GM19324 (cell line): ENCODE measurements around the gene ARL5C.

Experiments
- ATAC-seq: cut with Tn5 transposase; IDR thresholded peaks from one replicate; pipeline ENCODE4 v1.9.1; 2021; ENCODE audit warnings: mild to moderate bottlenecking, moderate library complexity; ENCODE audit not compliant: unreplicated experiment, low FRiP score

The ARL5C gene

GRCh38 chr17:39194985-39195524 lies 29.1 kb upstream of the ARL5C start:
- ATAC-seq = no peak

DNA sequence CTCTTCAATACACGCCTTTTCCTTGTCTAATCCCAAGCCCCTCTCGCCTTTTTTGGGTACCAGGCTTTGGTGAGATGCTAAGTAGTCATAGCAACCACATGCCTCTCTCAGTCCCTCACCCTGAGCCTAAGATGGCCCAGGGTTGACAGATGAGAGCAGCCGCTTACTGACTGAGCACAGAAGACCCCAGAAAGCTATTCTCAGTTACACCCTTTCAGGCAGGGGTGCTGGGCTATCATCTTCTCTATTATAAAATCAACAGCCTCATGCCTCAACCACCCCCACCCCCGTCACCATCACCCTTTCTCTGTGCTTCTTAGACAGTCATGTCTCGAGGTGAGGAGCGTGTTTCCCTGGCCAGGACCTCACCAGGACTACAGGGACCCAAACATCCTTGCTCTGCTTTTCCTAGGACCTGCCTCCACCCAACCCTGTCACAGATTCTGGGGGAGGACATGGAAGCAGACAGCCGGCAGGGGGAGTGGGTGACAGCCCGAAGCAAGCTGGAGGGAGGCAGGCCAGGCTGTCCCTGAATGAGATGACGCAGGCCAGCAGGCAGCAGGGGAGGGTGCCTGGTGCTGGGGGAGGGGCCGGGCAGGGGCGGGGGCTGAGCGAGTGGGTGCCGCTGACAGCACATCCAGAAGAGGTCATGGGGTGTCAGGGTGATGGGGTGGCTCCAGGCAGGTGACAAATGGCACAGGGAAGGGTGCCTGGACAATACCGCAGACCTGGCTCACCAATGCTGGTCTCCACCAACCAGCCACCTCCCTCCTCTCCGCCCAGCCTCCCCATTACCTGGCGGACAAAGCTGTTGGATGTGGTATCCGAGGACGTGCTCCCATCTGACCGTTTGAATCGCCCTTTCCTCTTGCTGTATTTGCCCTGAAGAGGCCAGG lies 28.4 kb upstream of the ARL5C start:
- no peak for ATAC-seq

GRCh38 chr17:39193346-39193745 lies 27.4 kb upstream of the ARL5C start:
- no peak for ATAC-seq

DNA sequence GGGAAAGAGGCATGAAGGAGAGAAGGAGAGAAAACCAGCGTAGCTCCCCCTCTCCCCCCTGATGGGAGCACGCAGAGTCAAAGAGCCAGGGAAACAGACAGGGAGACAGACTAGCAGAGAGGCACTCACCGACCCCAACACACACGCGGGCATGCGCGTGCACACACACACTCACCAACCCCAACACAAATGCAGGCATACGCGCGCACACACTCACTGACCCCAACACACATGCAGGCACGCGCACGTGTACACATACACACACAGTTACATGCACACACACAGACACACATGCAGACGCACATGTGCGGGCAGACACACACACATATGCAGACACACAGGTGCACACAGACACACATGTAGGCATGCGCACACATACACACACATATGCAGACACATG lies 26.9 kb upstream of the ARL5C start:
- no peak for ATAC-seq

DNA sequence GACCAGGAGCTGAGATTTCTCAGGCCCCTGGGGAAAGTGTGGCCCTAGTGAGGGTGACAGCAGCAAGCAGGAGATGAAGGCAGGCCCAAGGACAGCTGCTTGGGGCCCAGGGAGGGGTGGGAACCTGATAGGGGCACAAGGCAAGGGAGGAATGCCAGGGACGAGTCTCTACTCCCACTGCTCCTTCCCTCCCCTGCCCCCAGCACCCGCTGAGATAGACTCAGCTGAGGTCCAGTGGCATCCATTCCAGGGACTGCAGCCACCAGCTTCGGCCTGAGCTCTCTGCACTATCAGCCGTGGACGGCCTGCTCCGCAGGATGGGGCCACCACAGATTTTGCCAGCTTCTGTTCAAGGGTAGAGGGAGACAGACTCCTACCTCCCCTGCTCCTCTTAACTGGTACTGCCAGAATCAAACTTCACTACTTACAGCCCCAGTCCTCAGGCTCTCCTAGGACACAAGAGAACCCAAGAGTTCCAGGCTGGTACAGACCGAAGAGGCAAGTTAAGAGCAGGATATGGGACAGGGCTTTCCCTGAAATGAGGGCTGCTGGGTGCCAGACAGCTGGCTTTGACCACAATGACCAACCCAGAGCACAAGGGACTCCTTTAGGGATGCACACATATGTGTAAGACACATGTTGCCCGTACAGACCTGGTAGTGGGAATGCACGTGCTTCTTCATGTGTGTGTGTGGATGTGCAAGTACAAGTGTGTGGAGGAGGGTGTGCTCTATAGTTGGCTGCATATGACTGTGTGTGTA lies 26.0 kb upstream of the ARL5C start:
- ATAC-seq = no peak

- no peak for ATAC-seq
These were observed 21.3 kb upstream of the ARL5C start for GRCh38 chr17:39187152-39187830.

DNA sequence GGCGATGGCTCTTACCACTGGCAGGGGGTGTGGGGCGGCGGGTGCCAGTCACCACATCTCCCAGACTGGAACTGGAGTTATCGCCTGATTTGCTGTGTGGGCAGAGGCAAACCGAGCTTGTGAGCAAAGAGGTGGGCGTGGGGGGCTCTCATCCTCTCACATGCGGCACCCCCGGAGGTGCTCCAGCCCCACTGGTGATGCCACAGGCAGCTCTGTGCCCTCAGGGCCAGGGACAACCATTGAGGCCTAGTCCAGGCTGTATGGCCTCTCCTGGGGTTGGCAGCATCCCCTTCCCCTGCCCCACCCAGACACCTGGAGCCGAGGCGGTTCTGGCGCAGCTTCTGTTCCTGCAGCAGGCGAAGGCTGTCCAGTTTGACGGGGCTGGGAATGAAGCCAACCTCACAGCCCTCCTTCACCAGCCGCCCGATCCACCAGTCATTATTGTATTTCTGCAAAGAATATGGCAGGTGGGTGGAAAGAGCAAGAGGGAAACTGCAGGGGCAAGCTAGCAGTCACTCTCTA lies 20.6 kb upstream of the ARL5C start:
- no peak for ATAC-seq

GRCh38 chr17:39183720-39184119 lies 17.8 kb upstream of the ARL5C start:
- ATAC-seq = no peak

- ATAC-seq = no peak
These were observed 17.1 kb upstream of the ARL5C start for GRCh38 chr17:39183045-39183444.

DNA sequence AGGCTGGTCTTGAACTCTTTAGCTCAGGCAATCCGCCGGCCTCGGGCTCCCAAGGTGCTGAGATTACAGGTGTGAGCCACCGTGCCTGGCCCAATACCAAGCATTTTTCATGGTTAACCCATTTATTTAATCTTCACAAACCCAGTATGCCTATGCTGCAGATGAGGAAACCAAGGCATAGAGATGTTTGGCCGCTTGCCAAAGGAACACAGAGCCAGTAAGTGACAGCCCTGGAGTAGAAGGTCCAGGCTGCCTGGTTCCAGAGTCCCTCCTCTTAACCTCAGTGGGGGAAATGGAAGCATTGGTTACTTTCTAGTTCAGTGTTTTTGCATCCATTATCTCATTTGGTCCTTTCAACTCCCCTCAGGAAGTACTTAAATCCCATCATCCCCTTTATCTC lies 15.3 kb upstream of the ARL5C start:
- ATAC-seq = no peak

DNA sequence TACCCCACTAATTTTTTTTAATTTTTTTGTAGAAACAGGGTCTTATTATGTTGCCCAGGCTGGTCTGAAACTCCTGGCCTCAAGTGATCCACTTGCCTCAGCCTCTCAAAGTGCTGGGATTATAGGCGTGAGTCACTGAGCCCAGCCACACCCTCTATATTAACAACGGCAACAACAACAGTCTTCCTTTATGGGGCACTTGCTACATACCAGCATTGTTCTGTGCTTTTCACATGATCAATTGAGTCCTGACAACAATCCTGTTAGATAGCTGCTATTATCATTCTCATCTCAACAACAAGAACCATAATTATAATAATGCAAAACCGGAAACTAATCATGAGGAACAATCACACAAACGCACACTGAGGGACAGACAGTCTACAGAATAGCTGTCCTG lies 12.6 kb upstream of the ARL5C start:
- ATAC-seq = no peak

DNA sequence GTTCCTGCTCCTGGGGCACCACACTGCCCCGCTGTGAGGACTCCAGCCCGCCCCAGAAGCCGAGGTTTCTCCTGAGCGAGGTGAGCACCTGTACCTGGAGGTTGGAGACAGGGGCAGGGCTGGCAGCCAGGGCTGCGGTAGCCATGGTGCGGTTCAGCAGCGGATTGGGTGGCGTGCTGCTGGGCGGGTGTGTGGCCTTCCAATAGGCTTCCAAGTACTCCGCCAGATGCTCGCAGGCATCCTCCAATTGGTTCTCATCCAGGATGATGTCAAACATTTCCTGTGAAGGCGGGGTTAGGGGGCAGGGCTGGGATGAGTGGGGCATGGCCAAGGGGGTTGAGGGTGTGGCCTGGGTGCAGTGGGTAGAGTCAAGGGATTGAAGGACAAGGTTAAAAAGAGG lies 11.3 kb upstream of the ARL5C start:
- no peak for ATAC-seq

DNA sequence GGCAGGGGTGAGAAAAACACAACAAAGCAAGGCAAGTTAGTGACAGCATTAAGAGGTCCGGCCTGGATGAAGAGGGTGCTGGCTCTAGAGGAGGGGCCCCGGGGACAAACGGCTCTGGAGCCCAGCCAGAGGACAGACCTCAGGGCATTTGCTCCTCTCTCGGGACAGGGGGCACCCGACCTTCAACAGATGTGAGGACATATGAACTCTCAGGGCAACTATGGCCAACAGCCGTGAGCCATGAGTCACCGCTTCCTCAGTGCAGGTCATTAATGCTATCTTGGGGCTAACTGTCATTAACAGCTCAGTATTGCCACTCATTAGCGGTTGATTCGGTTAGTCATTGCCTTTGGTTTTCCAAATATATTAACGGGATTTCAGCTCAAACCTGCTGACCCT lies 9.7 kb upstream of the ARL5C start:
- ATAC-seq = no peak

DNA sequence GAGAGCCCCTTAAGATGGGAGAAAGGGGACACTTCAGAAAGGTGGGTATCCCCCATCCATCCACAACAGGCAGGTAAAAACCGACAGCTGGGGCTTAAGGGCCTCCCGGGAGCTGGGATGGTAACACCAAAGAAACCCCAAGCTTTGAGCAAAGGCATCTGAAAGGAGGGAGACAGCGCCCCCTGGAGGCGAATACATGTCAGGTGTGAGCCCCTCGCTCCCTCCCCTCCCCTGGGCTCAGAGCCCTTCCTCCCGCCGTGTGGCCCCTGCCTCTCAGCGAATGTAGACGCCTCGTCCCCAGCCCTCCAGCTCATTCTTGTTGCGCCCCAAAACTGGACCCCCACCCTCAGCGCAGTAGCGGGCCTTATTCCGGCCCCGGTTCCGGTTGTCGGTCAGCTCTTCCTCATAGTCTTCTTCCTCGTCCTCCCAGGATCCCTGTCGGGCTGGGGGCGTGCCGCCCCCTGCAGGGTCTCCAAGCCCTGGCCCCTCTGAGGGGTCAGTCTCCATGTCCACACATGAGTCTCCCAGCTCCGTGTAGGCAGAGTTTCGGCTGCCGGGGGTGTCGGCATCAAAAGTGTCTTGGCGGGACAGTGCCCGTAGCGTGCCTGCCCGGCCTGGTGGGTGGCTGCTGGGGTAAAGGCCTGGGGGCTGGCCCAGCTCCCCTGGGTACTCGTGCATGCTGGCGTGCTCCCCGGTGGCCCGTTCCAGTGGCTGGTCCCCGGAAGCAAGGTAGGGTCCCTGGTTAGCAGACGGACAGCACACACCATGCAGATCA lies 9.1 kb upstream of the ARL5C start:
- ATAC-seq = no peak

DNA sequence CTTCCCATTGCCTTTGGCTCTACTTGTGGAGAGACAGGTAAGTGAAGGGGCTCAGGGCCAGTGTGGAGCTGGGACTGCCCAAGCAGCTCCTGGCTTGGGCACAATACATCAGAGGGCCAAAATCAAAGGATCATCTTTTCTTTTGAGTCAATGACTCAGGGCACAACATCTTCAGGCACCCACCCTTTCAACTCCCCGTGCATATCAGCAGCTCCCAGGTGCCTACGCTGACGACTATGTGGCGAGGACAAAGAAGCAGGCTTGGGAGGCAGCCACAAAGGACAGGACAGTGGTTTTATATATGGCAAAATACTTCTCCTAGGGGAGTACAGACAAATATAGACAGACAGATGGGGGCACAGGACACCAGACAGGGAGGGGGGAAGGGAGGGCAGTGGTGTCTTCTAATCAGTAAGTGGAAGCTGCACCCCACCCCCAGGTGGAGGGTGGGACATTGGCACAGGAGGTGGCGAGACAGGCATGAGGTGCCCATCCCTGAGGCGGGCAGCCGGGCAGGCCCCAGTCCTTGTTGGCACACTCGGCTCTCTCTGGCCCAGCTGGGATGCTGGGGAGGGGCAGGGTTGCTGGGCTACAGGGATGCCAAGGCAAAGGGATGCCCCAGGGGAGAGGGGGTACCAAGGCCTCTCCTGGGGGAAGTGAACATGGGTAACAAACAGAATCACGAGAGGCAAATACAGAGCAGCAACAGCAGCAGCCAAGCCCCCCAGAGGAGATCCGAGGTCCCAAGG lies 7.7 kb upstream of the ARL5C start:
- ATAC-seq = no peak

DNA sequence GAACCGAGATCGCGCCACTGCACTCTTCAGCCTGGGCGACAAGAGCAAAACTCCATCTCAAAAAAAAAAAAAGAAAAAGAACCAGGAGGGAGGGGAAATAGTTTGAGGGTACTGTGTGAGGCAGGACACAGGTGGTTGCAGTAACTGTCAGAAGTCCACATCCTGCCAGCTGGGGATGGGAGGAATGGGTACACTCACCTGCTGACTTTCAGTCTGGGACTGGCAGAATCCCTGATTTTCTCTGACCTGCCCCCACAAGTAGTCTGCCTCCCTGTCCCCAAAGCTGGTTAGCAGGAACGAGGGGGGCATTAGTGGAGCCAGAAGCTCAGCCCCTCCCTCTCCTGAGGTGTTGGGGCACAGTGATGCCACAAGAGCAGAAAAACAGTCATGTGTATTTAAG lies 7.1 kb upstream of the ARL5C start:
- no peak for ATAC-seq

GRCh38 chr17:39171933-39172332 lies 6.0 kb upstream of the ARL5C start:
- ATAC-seq = no peak

GRCh38 chr17:39170558-39170957 lies 4.6 kb upstream of the ARL5C start:
- no peak for ATAC-seq

DNA sequence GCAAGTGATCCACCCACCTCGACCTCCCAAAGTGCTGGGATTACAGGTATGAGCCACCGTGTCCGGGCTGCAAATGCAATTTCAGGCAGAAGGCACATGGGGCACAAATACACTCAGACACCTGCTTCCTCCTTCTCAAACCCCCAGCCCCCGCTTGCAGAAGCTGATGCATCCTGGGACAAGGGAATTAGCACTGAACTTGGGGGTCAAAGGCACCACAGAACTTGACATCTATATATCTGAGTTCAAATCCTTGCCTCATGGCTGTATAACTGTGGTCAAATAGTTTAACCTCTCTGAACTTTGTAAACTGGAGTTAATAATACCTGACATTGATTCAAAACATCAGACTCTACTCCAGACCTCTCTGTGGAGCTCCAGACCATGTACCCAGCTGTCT lies 4.1 kb upstream of the ARL5C start:
- no peak for ATAC-seq
